ENCODE results near the gene EXO5.
"Not testable (repeated sequence)": the region's sequence is repeated elsewhere in the genome, so short reads cannot be mapped to it uniquely, and the experiment has no call there.

The EXO5 gene

DNA sequence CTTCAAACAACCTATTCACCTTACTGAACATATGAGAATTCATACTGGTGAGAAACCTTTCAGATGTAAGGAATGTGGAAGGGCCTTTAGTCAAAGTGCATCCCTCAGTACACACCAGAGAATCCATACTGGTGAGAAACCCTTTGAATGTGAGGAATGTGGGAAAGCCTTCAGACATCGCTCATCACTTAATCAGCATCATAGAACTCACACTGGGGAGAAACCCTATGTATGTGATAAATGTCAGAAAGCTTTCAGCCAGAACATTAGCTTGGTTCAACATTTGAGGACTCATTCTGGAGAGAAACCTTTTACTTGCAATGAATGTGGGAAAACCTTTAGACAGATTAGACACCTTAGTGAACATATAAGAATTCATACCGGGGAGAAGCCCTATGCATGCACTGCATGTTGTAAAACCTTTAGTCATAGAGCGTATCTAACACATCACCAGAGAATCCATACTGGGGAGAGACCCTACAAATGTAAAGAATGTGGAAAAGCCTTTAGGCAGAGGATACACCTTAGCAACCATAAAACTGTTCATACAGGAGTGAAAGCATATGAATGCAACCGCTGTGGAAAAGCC lies 13.2 kb upstream of the EXO5 start:
- Histone ChIP-seq H3K27me3 (ENCODE audit: control insufficient read depth, insufficient read depth, low read length) (no peaks in the 10 kb centered on the region), H3K4me1 (no peaks in the 10 kb centered on the region), H3K4me3 (ENCODE audit: low read depth, low read length) (no peak overlapping the region), H3K9me3 (ENCODE audit: control insufficient read depth, low read length) (peaks cover 6% of the 10 kb centered on the region), H2AFZ (no peak overlapping the region), H3K36me3 (ENCODE audit: control insufficient read depth, insufficient read depth, low read length) (peaks cover 12% of the 10 kb centered on the region), H3K4me2 (ENCODE audit: low read length) (no peak overlapping the region), H3K27ac (no peak overlapping the region), H3K9ac (no peak overlapping the region), H3K79me2 (no peaks in the 10 kb centered on the region)
- TF ChIP-seq, protein P1, sequence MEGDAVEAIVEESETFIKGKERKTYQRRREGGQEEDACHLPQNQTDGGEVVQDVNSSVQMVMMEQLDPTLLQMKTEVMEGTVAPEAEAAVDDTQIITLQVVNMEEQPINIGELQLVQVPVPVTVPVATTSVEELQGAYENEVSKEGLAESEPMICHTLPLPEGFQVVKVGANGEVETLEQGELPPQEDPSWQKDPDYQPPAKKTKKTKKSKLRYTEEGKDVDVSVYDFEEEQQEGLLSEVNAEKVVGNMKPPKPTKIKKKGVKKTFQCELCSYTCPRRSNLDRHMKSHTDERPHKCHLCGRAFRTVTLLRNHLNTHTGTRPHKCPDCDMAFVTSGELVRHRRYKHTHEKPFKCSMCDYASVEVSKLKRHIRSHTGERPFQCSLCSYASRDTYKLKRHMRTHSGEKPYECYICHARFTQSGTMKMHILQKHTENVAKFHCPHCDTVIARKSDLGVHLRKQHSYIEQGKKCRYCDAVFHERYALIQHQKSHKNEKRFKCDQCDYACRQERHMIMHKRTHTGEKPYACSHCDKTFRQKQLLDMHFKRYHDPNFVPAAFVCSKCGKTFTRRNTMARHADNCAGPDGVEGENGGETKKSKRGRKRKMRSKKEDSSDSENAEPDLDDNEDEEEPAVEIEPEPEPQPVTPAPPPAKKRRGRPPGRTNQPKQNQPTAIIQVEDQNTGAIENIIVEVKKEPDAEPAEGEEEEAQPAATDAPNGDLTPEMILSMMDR (IDR thresholded peaks at IDR 0.05): no peak

DNA sequence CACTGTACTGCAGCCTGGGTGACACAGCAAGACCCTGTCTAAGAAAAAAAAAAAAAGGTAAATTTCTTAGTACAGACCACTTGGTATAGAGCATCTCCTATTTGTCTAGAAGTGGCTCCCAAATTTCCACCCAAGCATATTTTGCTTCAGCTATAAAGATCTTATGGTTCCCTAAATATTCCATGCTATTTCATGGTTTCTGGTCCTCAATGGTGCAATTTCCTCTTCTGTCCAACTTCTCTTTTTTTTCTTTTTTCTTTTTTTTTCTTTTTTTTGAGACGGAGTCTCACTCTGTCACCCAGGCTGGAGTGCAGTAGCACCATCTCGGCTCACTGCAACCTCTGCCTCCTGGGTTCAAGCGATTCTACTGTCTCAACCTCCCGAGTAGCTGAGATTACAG lies 5.9 kb upstream of the EXO5 start:
- not testable (repeated sequence) for H3K9me3 ChIP-seq (ENCODE audit: control insufficient read depth, low read length); H3K79me2 ChIP-seq; H3K9ac ChIP-seq; H2AFZ ChIP-seq; H3K36me3 ChIP-seq (ENCODE audit: control insufficient read depth, insufficient read depth, low read length); H3K27me3 ChIP-seq (ENCODE audit: control insufficient read depth, insufficient read depth, low read length); H3K4me3 ChIP-seq (ENCODE audit: low read depth, low read length); H3K4me2 ChIP-seq (ENCODE audit: low read length); H3K4me1 ChIP-seq; H3K27ac ChIP-seq

DNA sequence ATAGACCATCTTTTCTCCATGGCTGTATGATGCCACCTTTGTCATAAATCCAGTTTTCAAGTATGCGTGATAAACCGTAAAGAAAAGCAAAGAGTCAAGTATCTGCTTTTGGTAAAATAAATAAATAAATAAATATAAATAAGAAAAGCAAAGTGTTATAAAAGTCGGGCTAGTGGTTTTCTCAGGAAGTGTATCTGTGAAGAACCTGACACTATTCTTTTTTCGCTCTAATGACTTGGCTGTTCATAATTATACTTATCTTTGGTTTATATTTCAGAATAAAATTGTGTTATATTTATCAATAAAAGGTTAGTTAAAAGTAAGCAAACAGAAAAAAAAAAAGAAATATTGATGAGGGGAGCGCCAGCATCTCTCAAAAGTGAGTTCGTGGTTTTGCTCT lies 594 bp upstream of the EXO5 start:
- H3K9ac ChIP-seq: no peak overlapping the region
- no peaks in the 10 kb centered on the region for H3K9me3 ChIP-seq (ENCODE audit: control insufficient read depth, low read length)

DNA sequence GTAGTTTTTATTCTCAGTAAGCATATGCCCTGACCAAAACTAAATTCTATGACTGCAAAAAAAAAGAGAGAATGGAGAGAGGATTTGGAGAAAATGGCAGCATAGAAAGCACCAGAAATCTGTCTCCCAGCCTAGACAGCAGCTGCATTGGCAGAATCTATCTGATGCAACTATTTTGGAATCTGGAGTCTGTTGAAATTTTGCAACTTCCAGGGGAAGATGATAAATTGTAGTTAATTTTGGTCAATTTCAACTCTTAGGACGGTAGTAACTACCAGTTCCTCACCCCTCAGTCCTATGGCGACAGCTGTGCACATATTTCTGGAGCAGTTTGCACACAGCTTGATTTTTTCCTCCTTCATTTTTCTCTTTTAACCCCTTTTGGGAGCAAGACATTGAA lies 10.9 kb downstream of the EXO5 start:
- Histone ChIP-seq H3K9me3 (ENCODE audit: control insufficient read depth, low read length) (no peaks in the 10 kb centered on the region), H3K27me3 (ENCODE audit: control insufficient read depth, insufficient read depth, low read length) (no peaks in the 10 kb centered on the region), H3K27ac (no peak overlapping the region), H3K4me3 (ENCODE audit: low read depth, low read length) (no peak overlapping the region), H3K9ac (no peak overlapping the region), H2AFZ (no peak overlapping the region), H3K4me1 (no peaks in the 10 kb centered on the region), H3K36me3 (ENCODE audit: control insufficient read depth, insufficient read depth, low read length) (no peaks in the 10 kb centered on the region), H3K79me2 (no peaks in the 10 kb centered on the region), H3K4me2 (ENCODE audit: low read length) (no peak overlapping the region)
- TF ChIP-seq, protein P1 (IDR thresholded peaks at IDR 0.05): no peak

More for the DNA sequence above, 594 bp upstream of the EXO5 start:
- TF ChIP-seq, protein P1 (IDR thresholded peaks at IDR 0.05): no peak
- H3K4me1 ChIP-seq: no peaks in the 10 kb centered on the region
- no peaks in the 10 kb centered on the region for H3K79me2 ChIP-seq
- no peaks in the 10 kb centered on the region for H3K36me3 ChIP-seq (ENCODE audit: control insufficient read depth, insufficient read depth, low read length)
- no peak overlapping the region for H3K27ac ChIP-seq
- H3K4me2 ChIP-seq (ENCODE audit: low read length): peak overlapping the region; percentile 98
- peak overlapping the region; percentile 87 for H3K4me3 ChIP-seq (ENCODE audit: low read depth, low read length)
- peak overlapping the region; percentile 86 for H2AFZ ChIP-seq
- no peaks in the 10 kb centered on the region for H3K27me3 ChIP-seq (ENCODE audit: control insufficient read depth, insufficient read depth, low read length)

DNA sequence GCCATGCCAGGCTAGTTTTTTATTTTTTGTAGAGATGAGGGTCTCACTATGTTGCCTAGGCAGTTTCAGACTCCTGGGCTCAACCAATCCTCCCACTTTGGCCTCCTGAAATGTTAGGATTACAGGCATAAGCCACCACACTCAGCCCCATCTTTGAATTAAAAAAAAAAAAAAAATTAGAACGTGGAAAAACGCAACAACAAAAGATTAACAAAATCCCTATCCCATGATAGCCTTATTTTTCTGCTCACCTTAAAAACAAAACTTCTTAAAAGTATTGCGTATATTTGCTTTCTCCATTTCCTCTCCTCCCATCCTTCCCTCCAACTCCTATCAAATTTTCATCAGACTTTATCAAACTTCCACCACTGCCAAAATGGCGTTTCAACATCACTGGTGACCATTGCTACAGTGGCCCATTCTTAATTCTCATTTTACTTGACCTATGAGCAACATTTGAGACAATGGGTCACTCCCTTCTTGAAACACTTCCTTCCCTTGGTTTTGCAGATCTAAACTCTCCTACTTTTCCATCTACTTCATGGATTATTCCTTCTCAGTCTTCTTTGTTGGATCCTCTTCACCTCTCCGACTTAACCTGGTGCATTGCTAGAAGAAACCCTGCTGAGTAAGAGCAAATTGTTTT lies 22.3 kb downstream of the EXO5 start:
- TF ChIP-seq, protein P1 (IDR thresholded peaks at IDR 0.05): no peak
- Histone ChIP-seq H3K4me2 (ENCODE audit: low read length) (peak overlapping the region; percentile 98), H3K4me1 (no peaks in the 10 kb centered on the region), H3K4me3 (ENCODE audit: low read depth, low read length) (peak overlapping the region; percentile 93), H3K27ac (peak overlapping the region; percentile 82), H3K79me2 (no peaks in the 10 kb centered on the region), H3K9ac (no peak overlapping the region), H2AFZ (peak overlapping the region; percentile 96), H3K27me3 (ENCODE audit: control insufficient read depth, insufficient read depth, low read length) (no peaks in the 10 kb centered on the region), H3K9me3 (ENCODE audit: control insufficient read depth, low read length) (no peaks in the 10 kb centered on the region), H3K36me3 (ENCODE audit: control insufficient read depth, insufficient read depth, low read length) (no peaks in the 10 kb centered on the region)

Data from parathyroid adenoma (tissue), 2 donors.